Common myeloid progenitor, CD34-positive (primary cell): Measurements from ENCODE around the gene OR2K2.
"Not testable (repeated sequence)": the region's sequence is repeated elsewhere in the genome, so short reads cannot be mapped to it uniquely, and the experiment has no call there.

Experiments used
- CTCF ChIA-PET: fragments of 350-600 bp; sonication (Branson Sonifier 250); formaldehyde crosslinking; loops from one replicate; lab custom pipeline; 2021; ENCODE audit warnings: antibody characterized with exemption; lab: Charles Lee
- POLR2A ChIA-PET: fragments of 350-600 bp; sonication (Branson Sonifier 250); formaldehyde crosslinking; loops from one replicate; lab custom pipeline; 2021; ENCODE audit warnings: antibody characterized with exemption; lab: Charles Lee
- DNase-seq, 3 donors: peaks; one replicate each; pipeline versions ENCODE4 v3.0.0 to v3.0.0-alpha.2; 2013
- H3K27ac ChIP-seq, 2 experiments: 1 replicate in 1 of 2; 2 replicates in 1 of 2; pipeline ENCODE4 v1.7.0; 2013; ENCODE audit warnings: inconsistent platforms in 2 of 2, low read length in 2 of 2, mild to moderate bottlenecking in 2 of 2, low read depth in 1 of 2, moderate library complexity in 1 of 2; ENCODE audit not compliant: severe bottlenecking in 2 of 2, insufficient read depth in 1 of 2, poor library complexity in 1 of 2
- H3K27me3 ChIP-seq, 5 experiments: replicated peaks in 2 of 5; 1 replicate in 3 of 5; 2 replicates in 2 of 5; pipeline versions ENCODE4 v1.6.1 to v1.7.0; 2013; ENCODE audit warnings: low read length in 4 of 5, mild to moderate bottlenecking in 2 of 5, moderate library complexity in 2 of 5, inconsistent platforms in 1 of 5; ENCODE audit not compliant: insufficient read depth in 5 of 5, control insufficient read depth in 4 of 5
- H3K36me3 ChIP-seq, 4 experiments: 1 replicate in 2 of 4; 2 replicates in 2 of 4; pipeline versions ENCODE4 v1.6.1 to v1.7.0; 2013; ENCODE audit warnings: low read length in 3 of 4, control low read depth in 1 of 4, mild to moderate bottlenecking in 1 of 4; ENCODE audit not compliant: control insufficient read depth in 4 of 4, insufficient read depth in 4 of 4
- H3K4me1 ChIP-seq, 4 experiments: 1 replicate in 3 of 4; 2 replicates in 1 of 4; pipeline versions ENCODE4 v1.6.1 to v1.7.1; 2013; ENCODE audit warnings: low read length in 3 of 4, mild to moderate bottlenecking in 3 of 4, control low read depth in 1 of 4, inconsistent platforms in 1 of 4, moderate library complexity in 1 of 4; ENCODE audit not compliant: control insufficient read depth in 4 of 4, insufficient read depth in 4 of 4; ENCODE audit errors: control extremely low read depth in 1 of 4
- H3K4me3 ChIP-seq, 7 experiments: 1 replicate in 4 of 7; 2 replicates in 3 of 7; pipeline versions ENCODE4 v1.5.1 to v1.7.0; 2013; ENCODE audit warnings: mild to moderate bottlenecking in 7 of 7, low read length in 6 of 7, moderate library complexity in 6 of 7, inconsistent platforms in 2 of 7, low read depth in 2 of 7, control low read depth in 1 of 7; ENCODE audit not compliant: insufficient read depth in 4 of 7, control insufficient read depth in 1 of 7; ENCODE audit errors: extremely low read depth in 1 of 7
- H3K9me3 ChIP-seq, 5 experiments: 1 replicate in 4 of 5; 2 replicates in 1 of 5; pipeline versions ENCODE4 v1.6.1 to v1.7.1; 2013; ENCODE audit warnings: low read length in 4 of 5, mild to moderate bottlenecking in 2 of 5, inconsistent platforms in 1 of 5, low read depth in 1 of 5, moderate library complexity in 1 of 5; ENCODE audit not compliant: control insufficient read depth in 4 of 5, insufficient read depth in 2 of 5; ENCODE audit errors: control extremely low read depth in 1 of 5
- WGBS: methylation state at CpG from one replicate; pipeline ENCODE4 v1.1.5; 2013; ENCODE audit not compliant: insufficient coverage; 5-methylcytosine and 5-hydroxymethylcytosine counted together

OR2K2 gene

DNA sequence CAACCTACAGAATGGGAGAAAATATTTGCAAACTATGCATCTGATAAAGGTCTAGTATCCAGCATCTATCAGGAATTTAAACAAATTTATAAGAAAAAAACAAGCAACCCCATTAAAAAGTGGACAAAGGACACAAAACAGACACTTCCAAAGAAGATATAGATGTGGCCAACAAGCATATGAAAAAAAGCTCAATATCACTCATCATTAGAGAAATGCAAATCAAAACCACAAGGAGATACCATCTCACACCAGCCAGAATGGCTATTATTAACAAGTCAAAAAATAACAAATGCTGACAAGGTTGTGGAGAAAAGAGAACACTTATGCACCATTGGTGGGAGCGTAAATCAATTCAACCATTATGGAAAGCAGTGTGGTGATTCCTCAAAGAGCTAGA is 49.2 kb downstream of the OR2K2 start:
- not testable (repeated sequence) for H3K27me3 ChIP-seq, H3K36me3 ChIP-seq, H3K4me1 ChIP-seq, H3K9me3 ChIP-seq, DNase-seq, H3K27ac ChIP-seq, H3K4me3 ChIP-seq
- POLR2A ChIA-PET = interaction anchor here (0.7 kb wide), 1 partner anchor 167 kb away, joined by 4 read pairs; no protein-coding TSS in a partner anchor
- CTCF ChIA-PET = interaction anchor here (1.0 to 1.2 kb wide), 2 partner anchors 241 to 250 kb away, joined by 3 read pairs; no protein-coding TSS in a partner anchor
- no CpG with 5 or more reads among the region's 1 CpG for WGBS
